ENCODE results near the gene C1QTNF1.
A peak's percentile ranks its signal among the peaks of the same experiment; 100 is the strongest.

DNA sequence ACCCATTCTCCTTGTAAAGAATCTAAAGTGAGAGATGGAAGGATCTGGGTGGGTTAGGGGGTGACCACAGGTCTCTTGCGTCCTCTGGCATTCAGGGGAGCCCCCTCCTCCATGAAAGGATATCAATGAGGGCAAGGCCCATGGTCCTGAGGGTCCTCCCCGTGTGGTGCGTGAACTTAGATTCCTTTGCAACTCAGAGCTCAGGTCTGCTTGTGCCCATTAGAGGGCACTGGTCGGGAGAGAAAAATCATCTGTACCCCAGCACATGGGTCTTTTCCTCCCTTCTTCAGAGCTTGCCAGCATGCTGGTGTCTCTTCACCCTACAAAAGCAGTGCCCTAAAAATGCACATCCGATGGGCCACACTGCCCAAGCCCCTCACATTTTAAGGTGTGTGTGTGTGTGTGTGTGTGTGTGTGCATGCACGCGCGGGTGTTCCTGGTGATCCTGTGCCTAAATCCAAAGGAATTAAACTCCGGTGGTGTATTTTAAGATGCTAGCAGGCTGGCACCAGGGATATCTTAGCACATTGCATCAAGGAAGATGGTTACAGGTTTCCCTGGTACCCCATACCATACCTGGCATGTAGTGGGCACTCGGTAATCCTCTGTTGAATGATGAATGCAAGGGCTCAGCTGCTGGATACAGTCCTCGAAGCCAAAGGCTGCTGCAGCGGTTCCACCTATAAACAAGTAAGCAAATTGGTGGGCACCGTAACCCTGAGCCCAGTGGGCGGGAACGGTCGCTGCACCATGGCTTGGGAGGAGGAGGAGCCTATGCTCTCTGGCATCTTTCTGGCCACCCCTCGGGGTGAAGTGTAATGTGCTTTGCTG, 4.7 kb downstream of the C1QTNF1 start:
- TF ChIP-seq, protein P1, sequence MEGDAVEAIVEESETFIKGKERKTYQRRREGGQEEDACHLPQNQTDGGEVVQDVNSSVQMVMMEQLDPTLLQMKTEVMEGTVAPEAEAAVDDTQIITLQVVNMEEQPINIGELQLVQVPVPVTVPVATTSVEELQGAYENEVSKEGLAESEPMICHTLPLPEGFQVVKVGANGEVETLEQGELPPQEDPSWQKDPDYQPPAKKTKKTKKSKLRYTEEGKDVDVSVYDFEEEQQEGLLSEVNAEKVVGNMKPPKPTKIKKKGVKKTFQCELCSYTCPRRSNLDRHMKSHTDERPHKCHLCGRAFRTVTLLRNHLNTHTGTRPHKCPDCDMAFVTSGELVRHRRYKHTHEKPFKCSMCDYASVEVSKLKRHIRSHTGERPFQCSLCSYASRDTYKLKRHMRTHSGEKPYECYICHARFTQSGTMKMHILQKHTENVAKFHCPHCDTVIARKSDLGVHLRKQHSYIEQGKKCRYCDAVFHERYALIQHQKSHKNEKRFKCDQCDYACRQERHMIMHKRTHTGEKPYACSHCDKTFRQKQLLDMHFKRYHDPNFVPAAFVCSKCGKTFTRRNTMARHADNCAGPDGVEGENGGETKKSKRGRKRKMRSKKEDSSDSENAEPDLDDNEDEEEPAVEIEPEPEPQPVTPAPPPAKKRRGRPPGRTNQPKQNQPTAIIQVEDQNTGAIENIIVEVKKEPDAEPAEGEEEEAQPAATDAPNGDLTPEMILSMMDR (IDR thresholded peaks at IDR 0.05; ENCODE audit: extremely low read depth in 1 of 2, insufficient read depth in 1 of 2, low read depth in 1 of 2, low read length in 2 of 2), result peak; percentile 9 to 13
- no peak for TF ChIP-seq EZH2 (IDR thresholded peaks at IDR 0.05; ENCODE audit: borderline replicate concordance, low read depth, low read length, severe bottlenecking)
